Measurements from ENCODE around the gene TRIM63. TPM values are rescaled to one million over a fixed set of nuclear protein-coding genes. Genes with fewer than 3 reads are reported as not detected.

The TRIM63 gene
- polyA plus RNA-seq, 2 of the 4 experiments (the other 2 are of a cell fraction) = not detected

GRCh38 chr1:26017606-26018005, 49.8 kb downstream of the TRIM63 start:
- peaks cover 6% of the 10 kb centered on the region; the same call in 2 of the 3 replicates for H3K4me1 ChIP-seq
- ChIA-PET POLR2A (no interaction called here), CTCF (interaction anchor here (0.6 to 0.9 kb wide), 2 partner anchors 122 to 129 kb away, joined by 3 read pairs; no protein-coding TSS in a partner anchor)
- DNase-seq (ENCODE audit: low read depth in 1 of 2, low spot score in 1 of 2) (no peak), ATAC-seq (no peak), FAIRE-seq (no peak)
- no peak overlapping the region for H3K4me3 ChIP-seq
- no peak overlapping the region for H3K27ac ChIP-seq
- 61% methylated on average over 6 of the region's 6 CpGs for WGBS (ENCODE audit: missing lambda C conversion rate)
- TF ChIP-seq ZNF302 (CRISPR knock-in tag; IDR thresholded peaks at IDR 0.05) (no peak), HEYL (CRISPR knock-in tag; IDR thresholded peaks at IDR 0.05) (no peak), BHLHE40 (IDR thresholded peaks at IDR 0.05; ENCODE audit: low read depth, low read length) (no peak), ESRRA (IDR thresholded peaks at IDR 0.05; ENCODE audit: borderline replicate concordance, low read length) (no peak), CHD4 (IDR thresholded peaks at IDR 0.05; ENCODE audit: borderline replicate concordance) (no peak)
- H3K4me2 ChIP-seq = no peak overlapping the region
- H3K9me3 ChIP-seq = no peaks in the 10 kb centered on the region

- POLR2A ChIA-PET = no interaction called here
- peaks cover 10% of the 10 kb centered on the region; the same call in 2 of the 3 replicates for H3K4me1 ChIP-seq
- FAIRE-seq (no peak), DNase-seq (ENCODE audit: low read depth in 1 of 2, low spot score in 1 of 2) (no peak), ATAC-seq (no peak; a peak in 1 of 6 replicates)
- WGBS (ENCODE audit: missing lambda C conversion rate) = 72% methylated on average over 6 of the region's 6 CpGs
- CTCF ChIA-PET = no interaction called here
- no peak for TF ChIP-seq REST (IDR thresholded peaks at IDR 0.05)
- TF ChIP-seq ZNF302 (CRISPR knock-in tag; IDR thresholded peaks at IDR 0.05) = no peak
- no peak for TF ChIP-seq ELK1 (IDR thresholded peaks at IDR 0.05; ENCODE audit: low read depth, low read length)
- TF ChIP-seq BHLHE40 (IDR thresholded peaks at IDR 0.05; ENCODE audit: low read depth, low read length) = no peak
- no peaks in the 10 kb centered on the region for H3K9me3 ChIP-seq
- no peak overlapping the region for H3K4me3 ChIP-seq
- no peak overlapping the region for H3K27ac ChIP-seq
- no peak overlapping the region for H3K4me2 ChIP-seq
Observed at GRCh38 chr1:26016953-26017545, 50.4 kb downstream of the TRIM63 start.

DNA sequence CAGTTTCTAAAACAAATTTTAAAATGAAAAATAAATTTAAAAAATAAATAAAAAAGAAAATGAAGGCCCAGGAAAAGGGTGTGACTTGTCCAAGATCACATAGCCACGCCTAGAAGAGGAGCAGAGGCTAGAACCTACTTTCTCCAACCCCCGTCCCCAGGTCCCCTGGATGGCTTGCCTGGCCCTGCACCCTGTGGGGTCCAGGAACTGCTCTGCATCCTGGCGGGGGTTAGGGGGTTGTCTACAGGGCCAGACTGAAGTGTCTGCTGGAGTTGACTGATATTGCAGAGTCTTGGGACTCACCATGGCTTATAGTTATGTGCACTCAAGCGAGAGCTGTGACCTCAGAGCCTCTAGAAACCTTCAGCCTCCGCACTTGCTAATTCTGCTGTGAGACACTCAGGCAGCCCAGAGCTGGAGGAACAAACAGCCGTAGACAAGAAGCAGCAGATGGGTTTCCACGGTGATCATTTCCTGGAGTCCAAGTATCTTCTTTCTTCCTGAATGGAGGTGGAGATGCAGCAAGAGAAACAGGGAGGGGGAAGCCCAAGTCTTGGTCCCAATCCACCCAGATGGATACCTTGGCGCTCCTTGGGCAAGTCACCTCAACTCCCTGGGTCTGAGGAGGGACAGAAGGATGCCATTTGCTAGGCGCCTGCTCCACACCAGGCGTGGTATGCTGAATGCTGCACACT, 51.0 kb downstream of the TRIM63 start:
- FAIRE-seq = no peak
- no peak for DNase-seq (ENCODE audit: low read depth in 1 of 2, low spot score in 1 of 2)
- POLR2A ChIA-PET = no interaction called here
- Histone ChIP-seq H3K9me3 (no peaks in the 10 kb centered on the region), H3K4me3 (no peak overlapping the region), H3K27ac (no peak overlapping the region), H3K4me2 (no peak overlapping the region), H3K4me1 (peaks cover 10% of the 10 kb centered on the region; the same call in 2 of the 3 replicates)
- ATAC-seq = no peak
- TF ChIP-seq BHLHE40 (IDR thresholded peaks at IDR 0.05; ENCODE audit: low read depth, low read length) (no peak), HOXB13 (CRISPR knock-in tag; IDR thresholded peaks at IDR 0.05; ENCODE audit: low read depth) (no peak), HOXB5 (CRISPR knock-in tag; IDR thresholded peaks at IDR 0.05) (no peak), ESRRA (IDR thresholded peaks at IDR 0.05; ENCODE audit: borderline replicate concordance, low read length) (no peak), CHD4 (IDR thresholded peaks at IDR 0.05; ENCODE audit: borderline replicate concordance) (no peak), JUNB (IDR thresholded peaks at IDR 0.05) (no peak), BCL3 (IDR thresholded peaks at IDR 0.05) (no peak), CBX8 (IDR thresholded peaks at IDR 0.05) (no peak), CEBPB (IDR thresholded peaks at IDR 0.05) (no peak), RARB (CRISPR knock-in tag; IDR thresholded peaks at IDR 0.05) (no peak), REST (IDR thresholded peaks at IDR 0.05) (no peak)
- TF ChIP-seq, protein P1, sequence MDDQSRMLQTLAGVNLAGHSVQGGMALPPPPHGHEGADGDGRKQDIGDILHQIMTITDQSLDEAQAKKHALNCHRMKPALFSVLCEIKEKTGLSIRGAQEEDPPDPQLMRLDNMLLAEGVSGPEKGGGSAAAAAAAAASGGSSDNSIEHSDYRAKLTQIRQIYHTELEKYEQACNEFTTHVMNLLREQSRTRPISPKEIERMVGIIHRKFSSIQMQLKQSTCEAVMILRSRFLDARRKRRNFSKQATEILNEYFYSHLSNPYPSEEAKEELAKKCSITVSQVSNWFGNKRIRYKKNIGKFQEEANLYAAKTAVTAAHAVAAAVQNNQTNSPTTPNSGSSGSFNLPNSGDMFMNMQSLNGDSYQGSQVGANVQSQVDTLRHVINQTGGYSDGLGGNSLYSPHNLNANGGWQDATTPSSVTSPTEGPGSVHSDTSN (IDR thresholded peaks at IDR 0.05) = no peak
- TF ChIP-seq, protein P2, sequence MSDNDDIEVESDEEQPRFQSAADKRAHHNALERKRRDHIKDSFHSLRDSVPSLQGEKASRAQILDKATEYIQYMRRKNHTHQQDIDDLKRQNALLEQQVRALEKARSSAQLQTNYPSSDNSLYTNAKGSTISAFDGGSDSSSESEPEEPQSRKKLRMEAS (IDR thresholded peaks at IDR 0.05) = no peak
- TF ChIP-seq, protein P3, sequence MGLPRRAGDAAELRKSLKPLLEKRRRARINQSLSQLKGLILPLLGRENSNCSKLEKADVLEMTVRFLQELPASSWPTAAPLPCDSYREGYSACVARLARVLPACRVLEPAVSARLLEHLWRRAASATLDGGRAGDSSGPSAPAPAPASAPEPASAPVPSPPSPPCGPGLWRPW (IDR thresholded peaks at IDR 0.05) = no peak
- 86% methylated on average over 10 of the region's 10 CpGs for WGBS (ENCODE audit: missing lambda C conversion rate)
- CTCF ChIA-PET = interaction anchor here (0.6 kb wide), 1 partner anchor 86 kb away, joined by 3 read pairs; no protein-coding TSS in a partner anchor
